ENCODE measurements around the gene SPRR3. TPM values are rescaled to one million over a fixed set of nuclear protein-coding genes. Genes with fewer than 3 reads are reported as not detected.

Gene SPRR3
- total and polyA plus RNA-seq, 5 experiments from 2014 or later, result not detected

GRCh38 chr1:153032073-153032472 lies 30.5 kb downstream of the SPRR3 start:
- DNase-seq (no peak), ATAC-seq (no peak)
- POLR2A ChIA-PET, result no interaction called here
- peaks cover 13 to 45% (median 26%) of the 10 kb centered on the region in 5 donors for H3K27me3 Mint-ChIP-seq
- peaks cover 0 to 3% (median 0%) of the 10 kb centered on the region in 4 donors for H3K4me1 Mint-ChIP-seq
- no peak overlapping the region for H3K27ac Mint-ChIP-seq
- H3K36me3 Mint-ChIP-seq, result peaks cover 0 to 4% (median 0%) of the 10 kb centered on the region in 3 donors
- H3K9me3 Mint-ChIP-seq, result peaks cover 0 to 5% (median 0%) of the 10 kb centered on the region in 9 donors
- H3K4me3 Mint-ChIP-seq, result no peak overlapping the region

- Mint-ChIP-seq H3K4me3 (no peak overlapping the region), H3K36me3 (peaks cover 0 to 4% (median 0%) of the 10 kb centered on the region in 3 donors), H3K9me3 (peaks cover 0 to 5% (median 0%) of the 10 kb centered on the region in 9 donors), H3K27me3 (peaks cover 13 to 49% (median 28%) of the 10 kb centered on the region in 5 donors), H3K4me1 (peaks cover 0 to 3% (median 0%) of the 10 kb centered on the region in 4 donors), H3K27ac (no peak overlapping the region)
- POLR2A ChIA-PET, result no interaction called here
- no peak for ATAC-seq
- DNase-seq, result no peak
Observed at GRCh38 chr1:153032677-153033308, 31.2 kb downstream of the SPRR3 start.

- no peaks in the 10 kb centered on the region for H3K36me3 Mint-ChIP-seq
Observed at GRCh38 chr1:153035211-153035610, 33.7 kb downstream of the SPRR3 start.

GRCh38 chr1:153040950-153041631 lies 39.5 kb downstream of the SPRR3 start, which contains the start of gene SPRR2D:
SPRR2D (minus strand) TSS chr1:153041120; CDS start chr1:153040346, 774 bp downstream.
- ATAC-seq (no peak), DNase-seq (no peak)
- POLR2A ChIA-PET, result no interaction called here
- peaks cover 28 to 50% (median 38%) of the 10 kb centered on the region in 5 donors for H3K27me3 Mint-ChIP-seq
- H3K9me3 Mint-ChIP-seq, result peaks cover 0 to 3% (median 0%) of the 10 kb centered on the region in 9 donors
- H3K36me3 Mint-ChIP-seq, result no peaks in the 10 kb centered on the region
- H3K4me1 Mint-ChIP-seq, result no peaks in the 10 kb centered on the region
- H3K27ac Mint-ChIP-seq, result no peak within 1 kb of the TSS
- H3K4me3 Mint-ChIP-seq, result no peak within 1 kb of the TSS

More at GRCh38 chr1:153035211-153035610, 33.7 kb downstream of the SPRR3 start:
- Mint-ChIP-seq H3K9me3 (peaks cover 0 to 3% (median 0%) of the 10 kb centered on the region in 9 donors), H3K27ac (no peak overlapping the region), H3K4me1 (peaks cover 0 to 3% (median 0%) of the 10 kb centered on the region in 4 donors), H3K4me3 (no peak overlapping the region), H3K27me3 (peaks cover 9 to 39% (median 21%) of the 10 kb centered on the region in 5 donors)
- POLR2A ChIA-PET, result no interaction called here
- ATAC-seq (no peak), DNase-seq (no peak)

GRCh38 chr1:153049211-153049610 lies 47.7 kb downstream of the SPRR3 start:
- H3K36me3 Mint-ChIP-seq, result no peaks in the 10 kb centered on the region
- no peak overlapping the region for H3K4me3 Mint-ChIP-seq
- peaks cover 20 to 52% (median 40%) of the 10 kb centered on the region in 5 donors for H3K27me3 Mint-ChIP-seq
- DNase-seq, result no peak
- ATAC-seq, result no peak
- H3K4me1 Mint-ChIP-seq, result no peaks in the 10 kb centered on the region
- no peak overlapping the region for H3K27ac Mint-ChIP-seq
- peaks cover 0 to 11% (median 0%) of the 10 kb centered on the region in 9 donors for H3K9me3 Mint-ChIP-seq
- POLR2A ChIA-PET, result no interaction called here

Other genes starting within 250 kb of the SPRR3 start
- gene KPRP, start 243.7 kb upstream of the SPRR3 start, total RNA-seq, result not detected
- not detected for gene KPRP, start 243.7 kb upstream of the SPRR3 start, polyA plus RNA-seq
- gene LCE1F, start 226.6 kb upstream of the SPRR3 start, total RNA-seq, result not detected
- gene LCE1F, start 226.6 kb upstream of the SPRR3 start, polyA plus RNA-seq, result not detected
- gene LCE1E, start 215.5 kb upstream of the SPRR3 start, total RNA-seq, result not detected
- not detected for gene LCE1E, start 215.5 kb upstream of the SPRR3 start, polyA plus RNA-seq
- not detected for gene LCE1D, start 205.0 kb upstream of the SPRR3 start, total RNA-seq
- gene LCE1D, start 205.0 kb upstream of the SPRR3 start, polyA plus RNA-seq, result not detected
- gene LCE1C, start 195.1 kb upstream of the SPRR3 start, total RNA-seq, result not detected
- gene LCE1C, start 195.1 kb upstream of the SPRR3 start, polyA plus RNA-seq, result not detected
- gene LCE1B, start 189.8 kb upstream of the SPRR3 start, total RNA-seq, result not detected
- not detected for gene LCE1B, start 189.8 kb upstream of the SPRR3 start, polyA plus RNA-seq
- gene LCE1A, start 174.3 kb upstream of the SPRR3 start, total RNA-seq, result not detected
- gene LCE1A, start 174.3 kb upstream of the SPRR3 start, polyA plus RNA-seq, result not detected
- gene LCE6A, start 158.9 kb upstream of the SPRR3 start, total RNA-seq, result not detected
- not detected for gene LCE6A, start 158.9 kb upstream of the SPRR3 start, polyA plus RNA-seq
- not detected for gene LCE7A, start 141.8 kb upstream of the SPRR3 start, total RNA-seq
- not detected for gene LCE7A, start 141.8 kb upstream of the SPRR3 start, polyA plus RNA-seq
- gene SMCP, start 123.4 kb upstream of the SPRR3 start, total RNA-seq, result not detected
- not detected for gene SMCP, start 123.4 kb upstream of the SPRR3 start, polyA plus RNA-seq
- gene IVL, start 93.2 kb upstream of the SPRR3 start, total RNA-seq, result not detected
- not detected for gene IVL, start 93.2 kb upstream of the SPRR3 start, polyA plus RNA-seq
- not detected for gene SPRR5, start 54.5 kb upstream of the SPRR3 start, total RNA-seq
- gene SPRR5, start 54.5 kb upstream of the SPRR3 start, polyA plus RNA-seq, result not detected
- not detected for gene SPRR4, start 31.1 kb upstream of the SPRR3 start, total RNA-seq
- not detected for gene SPRR4, start 31.1 kb upstream of the SPRR3 start, polyA plus RNA-seq
- not detected for gene SPRR1A, start 17.7 kb upstream of the SPRR3 start, total RNA-seq
- gene SPRR1A, start 17.7 kb upstream of the SPRR3 start, polyA plus RNA-seq, result not detected
- gene SPRR1B, start 29.5 kb downstream of the SPRR3 start, total RNA-seq, result not detected
- gene SPRR1B, start 29.5 kb downstream of the SPRR3 start, polyA plus RNA-seq, result not detected
- not detected for gene SPRR2D, start 39.4 kb downstream of the SPRR3 start, total RNA-seq
- not detected for gene SPRR2D, start 39.4 kb downstream of the SPRR3 start, polyA plus RNA-seq
- gene SPRR2A, start 55.8 kb downstream of the SPRR3 start, total RNA-seq, result not detected
- gene SPRR2A, start 55.8 kb downstream of the SPRR3 start, polyA plus RNA-seq, result not detected
- not detected for gene SPRR2B, start 69.9 kb downstream of the SPRR3 start, total RNA-seq
- not detected for gene SPRR2B, start 69.9 kb downstream of the SPRR3 start, polyA plus RNA-seq
- gene SPRR2E, start 92.8 kb downstream of the SPRR3 start, total RNA-seq, result not detected
- not detected for gene SPRR2E, start 92.8 kb downstream of the SPRR3 start, polyA plus RNA-seq
- not detected for gene SPRR2F, start 111.8 kb downstream of the SPRR3 start, total RNA-seq
- gene SPRR2F, start 111.8 kb downstream of the SPRR3 start, polyA plus RNA-seq, result not detected
- gene SPRR2G, start 149.1 kb downstream of the SPRR3 start, total RNA-seq, result not detected
- not detected for gene SPRR2G, start 149.1 kb downstream of the SPRR3 start, polyA plus RNA-seq
- gene LELP1, start 201.7 kb downstream of the SPRR3 start, total RNA-seq, result not detected
- gene LELP1, start 201.7 kb downstream of the SPRR3 start, polyA plus RNA-seq, result not detected
- gene PRR9, start 215.8 kb downstream of the SPRR3 start, total RNA-seq, result not detected
- not detected for gene PRR9, start 215.8 kb downstream of the SPRR3 start, polyA plus RNA-seq

Data from naive thymus-derived CD8-positive, alpha-beta T cell (primary cell).